PFSK-1 (cell line): ENCODE results near the gene SLCO2A1.

Experiments
- FOXP2 ChIP-seq: optimal IDR thresholded peaks from 2 replicates; pipeline ENCODE3; 2011; ENCODE audit warnings: borderline replicate concordance, control low read depth, inconsistent platforms; ENCODE audit not compliant: insufficient read depth; ENCODE audit errors: extremely low read length, extremely low read depth
- POLR2AphosphoS5 ChIP-seq: IDR thresholded peaks from 2 replicates; pipeline ENCODE4 v1.6.1; 2012; ENCODE audit warnings: low read depth, mild to moderate bottlenecking, control low read depth, low read length, moderate library complexity
- SIN3A ChIP-seq: IDR thresholded peaks from 2 replicates; pipeline ENCODE4 v1.6.1; 2012; ENCODE audit warnings: mild to moderate bottlenecking, low read length, moderate library complexity, borderline replicate concordance; ENCODE audit not compliant: insufficient read depth
- TAF1 ChIP-seq: IDR thresholded peaks from 2 replicates; pipeline ENCODE4 v1.6.1; 2012; ENCODE audit warnings: low read length, control low read depth, borderline replicate concordance; ENCODE audit not compliant: insufficient read depth
- TF ChIP-seq, protein P1 (sequence below), 2 experiments: IDR thresholded peaks; 2 replicates each; pipeline versions ENCODE4 v1.6.1 to v1.8.0; 2011 to 2012; ENCODE audit warnings: low read depth in 2 of 2, low read length in 2 of 2, control low read depth in 1 of 2, inconsistent platforms in 1 of 2, mild to moderate bottlenecking in 1 of 2, moderate library complexity in 1 of 2; ENCODE audit not compliant: insufficient read depth in 1 of 2

Gene SLCO2A1

DNA sequence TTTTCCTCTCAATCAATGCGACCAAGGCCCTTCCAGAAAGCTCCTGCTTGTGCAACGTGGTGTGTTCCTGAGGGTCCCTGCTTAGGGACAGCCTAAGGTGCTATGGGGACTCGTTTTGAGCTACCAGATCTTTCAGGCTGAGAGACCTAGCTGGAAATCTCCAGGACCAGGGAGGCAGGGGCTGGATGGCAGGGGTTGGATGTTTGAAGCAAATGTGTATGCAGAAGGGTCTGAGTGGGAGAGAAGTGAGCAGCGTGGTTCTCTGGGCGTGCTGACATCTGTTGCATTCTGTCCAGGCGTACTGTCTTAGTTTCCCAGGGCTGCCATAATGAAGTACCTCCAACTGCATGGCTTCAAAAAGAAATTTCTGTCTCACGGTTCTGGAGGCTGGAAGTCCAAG is 31.7 kb upstream of the SLCO2A1 start:
- no peak for TF ChIP-seq TAF1
- TF ChIP-seq, protein P1, sequence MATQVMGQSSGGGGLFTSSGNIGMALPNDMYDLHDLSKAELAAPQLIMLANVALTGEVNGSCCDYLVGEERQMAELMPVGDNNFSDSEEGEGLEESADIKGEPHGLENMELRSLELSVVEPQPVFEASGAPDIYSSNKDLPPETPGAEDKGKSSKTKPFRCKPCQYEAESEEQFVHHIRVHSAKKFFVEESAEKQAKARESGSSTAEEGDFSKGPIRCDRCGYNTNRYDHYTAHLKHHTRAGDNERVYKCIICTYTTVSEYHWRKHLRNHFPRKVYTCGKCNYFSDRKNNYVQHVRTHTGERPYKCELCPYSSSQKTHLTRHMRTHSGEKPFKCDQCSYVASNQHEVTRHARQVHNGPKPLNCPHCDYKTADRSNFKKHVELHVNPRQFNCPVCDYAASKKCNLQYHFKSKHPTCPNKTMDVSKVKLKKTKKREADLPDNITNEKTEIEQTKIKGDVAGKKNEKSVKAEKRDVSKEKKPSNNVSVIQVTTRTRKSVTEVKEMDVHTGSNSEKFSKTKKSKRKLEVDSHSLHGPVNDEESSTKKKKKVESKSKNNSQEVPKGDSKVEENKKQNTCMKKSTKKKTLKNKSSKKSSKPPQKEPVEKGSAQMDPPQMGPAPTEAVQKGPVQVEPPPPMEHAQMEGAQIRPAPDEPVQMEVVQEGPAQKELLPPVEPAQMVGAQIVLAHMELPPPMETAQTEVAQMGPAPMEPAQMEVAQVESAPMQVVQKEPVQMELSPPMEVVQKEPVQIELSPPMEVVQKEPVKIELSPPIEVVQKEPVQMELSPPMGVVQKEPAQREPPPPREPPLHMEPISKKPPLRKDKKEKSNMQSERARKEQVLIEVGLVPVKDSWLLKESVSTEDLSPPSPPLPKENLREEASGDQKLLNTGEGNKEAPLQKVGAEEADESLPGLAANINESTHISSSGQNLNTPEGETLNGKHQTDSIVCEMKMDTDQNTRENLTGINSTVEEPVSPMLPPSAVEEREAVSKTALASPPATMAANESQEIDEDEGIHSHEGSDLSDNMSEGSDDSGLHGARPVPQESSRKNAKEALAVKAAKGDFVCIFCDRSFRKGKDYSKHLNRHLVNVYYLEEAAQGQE (IDR thresholded peaks at IDR 0.05; ENCODE audit: insufficient read depth in 1 of 2, low read depth in 2 of 2, low read length in 2 of 2), result no peak
- TF ChIP-seq FOXP2, result no peak
- TF ChIP-seq SIN3A, result no peak
- no peak for TF ChIP-seq POLR2AphosphoS5

DNA sequence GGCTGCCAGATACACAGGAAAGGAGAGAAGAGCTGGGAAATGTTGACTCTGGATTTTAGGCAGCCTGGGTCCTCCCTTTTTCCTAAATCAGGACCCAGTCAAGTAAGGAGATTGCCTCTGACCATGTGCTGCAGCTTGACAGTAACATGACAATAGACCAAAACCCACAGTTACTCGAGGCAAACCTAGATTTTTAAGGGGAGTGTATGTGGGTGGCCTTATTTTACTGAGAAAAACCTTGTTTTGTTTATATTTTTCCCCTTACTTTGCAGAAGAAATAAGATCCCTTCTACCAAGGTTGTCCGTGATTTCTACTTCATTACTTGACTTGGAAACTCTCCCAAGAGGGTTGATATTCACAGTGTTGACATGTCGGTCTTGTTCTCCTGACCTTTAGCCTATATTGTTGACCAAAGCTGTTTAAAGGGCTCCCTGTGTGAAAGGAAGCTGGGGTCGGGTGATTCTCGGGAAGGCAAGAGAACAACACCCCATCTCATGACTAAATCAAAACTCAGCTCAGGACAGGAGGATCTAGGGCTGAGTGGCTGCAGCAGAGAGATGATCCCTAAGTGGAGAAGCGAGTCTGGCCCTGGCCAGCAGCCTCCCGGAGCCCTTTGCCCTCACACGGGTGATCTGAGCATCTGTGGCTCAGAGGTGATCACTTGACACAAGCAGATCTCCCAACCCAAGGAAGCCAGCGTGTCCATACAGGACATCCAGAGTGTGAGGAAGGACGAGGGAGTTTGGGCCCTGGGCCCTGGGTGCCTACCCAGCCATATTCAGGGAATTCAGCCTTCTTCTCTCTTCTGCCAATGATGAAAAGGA is 31.0 kb upstream of the SLCO2A1 start:
- no peak for TF ChIP-seq POLR2AphosphoS5
- no peak for TF ChIP-seq TAF1
- TF ChIP-seq SIN3A, result no peak
- TF ChIP-seq, protein P1 (IDR thresholded peaks at IDR 0.05; ENCODE audit: insufficient read depth in 1 of 2, low read depth in 2 of 2, low read length in 2 of 2), result no peak
- TF ChIP-seq FOXP2, result no peak

DNA sequence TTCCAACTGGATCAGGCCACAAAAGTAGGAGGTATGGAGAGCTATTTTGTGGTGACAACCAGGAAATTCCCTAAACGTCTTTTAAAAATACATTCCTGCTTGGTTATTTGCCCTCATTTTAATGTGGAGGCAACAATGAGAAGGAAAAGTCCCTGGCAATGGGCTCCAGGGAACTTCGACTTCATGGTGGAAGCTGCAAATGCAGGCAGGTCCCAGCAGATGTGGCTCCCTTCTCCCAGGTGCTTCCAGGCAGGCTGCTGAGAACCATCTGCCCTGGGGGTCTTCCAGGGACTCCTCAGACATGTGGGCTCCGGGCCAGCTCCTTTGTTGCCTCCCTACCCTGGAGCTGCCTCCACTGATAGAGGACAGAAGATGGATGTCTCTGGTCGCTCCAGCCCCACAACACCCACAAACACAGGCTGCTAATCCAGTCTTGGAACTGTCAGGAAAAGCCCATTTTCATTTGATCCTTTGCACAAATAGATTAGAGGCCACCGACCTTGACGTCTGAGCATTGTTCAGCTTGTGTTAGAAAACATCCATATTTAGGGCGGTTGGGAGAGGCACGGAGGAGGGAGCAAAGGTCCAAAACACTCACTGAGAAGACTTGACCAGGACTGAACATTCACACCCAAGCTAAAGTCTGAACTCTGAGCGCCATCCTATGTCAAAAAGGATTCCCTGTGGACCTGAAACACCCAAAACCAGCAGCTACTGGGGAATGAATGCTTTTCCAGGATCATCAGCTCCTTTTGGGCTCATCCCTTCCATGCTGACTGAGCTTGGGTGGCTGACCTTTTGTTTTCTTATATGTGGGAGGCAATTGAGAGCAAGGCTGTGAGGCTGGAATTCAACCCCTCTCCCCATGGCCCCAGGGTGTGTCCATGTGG is 30.2 kb upstream of the SLCO2A1 start:
- TF ChIP-seq, protein P1 (IDR thresholded peaks at IDR 0.05; ENCODE audit: insufficient read depth in 1 of 2, low read depth in 2 of 2, low read length in 2 of 2), result no peak

DNA sequence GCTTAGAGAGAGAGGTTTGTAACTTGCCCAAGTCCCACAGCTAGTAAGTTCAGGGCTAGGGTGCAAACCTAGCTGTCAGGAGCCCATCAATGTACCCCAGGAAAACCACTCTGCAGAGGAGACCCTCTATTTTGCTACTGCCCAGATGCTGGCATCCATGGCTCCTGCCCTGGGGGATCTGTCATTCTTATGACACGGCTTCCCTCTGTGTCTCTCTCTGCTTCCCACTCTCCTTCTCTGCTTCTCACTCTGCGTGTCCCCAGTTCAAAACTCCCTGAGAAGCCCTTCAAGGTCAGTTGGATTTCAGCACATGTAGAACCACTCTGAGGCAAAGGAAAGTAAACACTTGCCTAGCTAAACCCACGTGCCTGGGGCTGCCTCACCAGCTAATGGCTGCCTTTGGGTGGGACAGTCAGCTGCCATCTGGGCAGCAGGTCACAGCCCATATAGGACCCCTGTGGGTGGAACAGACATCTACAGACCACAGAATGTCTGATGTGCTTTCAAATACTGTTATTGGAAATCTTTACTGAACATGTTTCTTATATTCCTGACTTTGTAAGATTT is 29.4 kb upstream of the SLCO2A1 start:
- TF ChIP-seq, protein P1 (IDR thresholded peaks at IDR 0.05; ENCODE audit: insufficient read depth in 1 of 2, low read depth in 2 of 2, low read length in 2 of 2), result no peak
- TF ChIP-seq POLR2AphosphoS5 (no peak), SIN3A (no peak)
